HG03045 (cell line): ENCODE data around the gene POU6F1.

Experiments used
- ATAC-seq: cut with Tn5 transposase; IDR thresholded peaks from one replicate; pipeline ENCODE4 v1.9.1; 2021; ENCODE audit warnings: mild to moderate bottlenecking, moderate library complexity; ENCODE audit not compliant: unreplicated experiment

POU6F1 gene

GRCh38 chr12:51171884-51172514 lies 45.9 kb downstream of the POU6F1 start:
- no peak for ATAC-seq

DNA sequence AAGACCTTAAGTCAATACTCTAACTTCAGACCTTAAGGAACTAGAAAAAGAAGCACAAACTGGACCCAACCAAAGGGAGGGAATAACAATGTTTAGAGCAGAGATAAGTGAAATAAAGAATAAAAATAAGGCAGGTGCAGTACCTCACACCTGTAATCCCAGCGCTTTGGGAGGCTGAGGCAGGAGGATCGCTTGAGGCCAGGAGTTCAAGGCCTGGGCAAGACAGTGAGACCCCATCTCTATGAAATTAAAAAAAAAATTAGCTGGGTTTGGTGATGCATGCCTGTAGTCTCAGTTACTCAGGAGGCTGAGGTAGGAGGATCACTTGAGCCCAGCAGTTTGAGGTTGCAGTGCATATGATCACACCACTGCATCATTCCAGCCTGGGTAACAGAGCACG lies 54.1 kb downstream of the POU6F1 start:
- no peak for ATAC-seq

- no peak for ATAC-seq
Observed at GRCh38 chr12:51162217-51162616, 55.6 kb downstream of the POU6F1 start.

DNA sequence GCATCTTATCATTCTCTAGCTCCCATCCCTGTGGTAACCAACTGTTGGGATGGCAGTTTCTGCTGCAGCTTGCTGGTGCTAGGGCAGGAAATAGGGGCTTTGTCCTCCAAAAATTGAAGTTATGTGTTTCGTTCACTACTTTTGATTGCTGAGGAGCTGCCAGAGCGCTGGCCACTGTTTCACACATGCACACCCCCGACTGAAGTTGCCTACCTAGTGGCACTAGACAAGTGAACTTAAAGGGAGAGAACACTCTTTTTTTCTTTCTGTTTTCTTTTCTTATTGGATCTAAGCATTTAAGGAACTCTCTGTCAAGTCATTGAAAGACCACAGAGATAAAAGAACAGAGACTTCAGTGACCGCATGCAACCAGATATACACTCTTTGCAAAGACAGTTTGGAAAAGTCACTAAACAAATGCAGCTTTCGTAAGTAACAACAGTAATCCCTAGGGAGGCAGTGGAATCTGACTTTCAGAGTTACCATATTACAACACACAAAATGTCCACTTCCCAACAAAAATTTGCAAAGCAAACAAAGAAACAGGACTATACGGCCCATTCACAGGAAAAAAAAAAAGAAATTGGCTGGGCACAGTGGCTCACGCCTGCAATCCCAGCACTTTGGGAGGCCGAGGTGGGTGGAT lies 56.9 kb downstream of the POU6F1 start:
- no peak for ATAC-seq

- no peak for ATAC-seq
Observed at GRCh38 chr12:51156245-51156765, 61.6 kb downstream of the POU6F1 start.

DNA sequence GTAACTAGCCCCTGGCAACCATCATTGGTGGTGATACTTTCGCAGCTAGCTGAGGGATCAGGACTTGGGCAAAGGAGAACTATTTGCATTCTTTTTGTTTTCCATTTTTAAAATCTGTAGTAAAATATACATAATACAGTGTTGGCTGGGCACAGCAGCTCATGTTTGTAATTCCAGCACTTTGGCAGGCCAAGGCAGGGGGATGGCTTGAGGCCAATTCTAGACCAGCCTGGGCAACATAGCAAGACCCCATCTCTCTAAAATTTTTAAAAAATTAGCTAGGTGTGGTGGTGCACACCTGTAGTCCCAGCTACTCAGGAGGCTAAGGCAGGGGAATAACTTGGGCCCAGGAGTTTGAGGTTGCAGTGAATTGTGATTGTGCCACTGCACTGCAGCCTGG lies 64.9 kb downstream of the POU6F1 start:
- no peak for ATAC-seq

GRCh38 chr12:51150777-51151176 lies 67.1 kb downstream of the POU6F1 start:
- no peak for ATAC-seq

DNA sequence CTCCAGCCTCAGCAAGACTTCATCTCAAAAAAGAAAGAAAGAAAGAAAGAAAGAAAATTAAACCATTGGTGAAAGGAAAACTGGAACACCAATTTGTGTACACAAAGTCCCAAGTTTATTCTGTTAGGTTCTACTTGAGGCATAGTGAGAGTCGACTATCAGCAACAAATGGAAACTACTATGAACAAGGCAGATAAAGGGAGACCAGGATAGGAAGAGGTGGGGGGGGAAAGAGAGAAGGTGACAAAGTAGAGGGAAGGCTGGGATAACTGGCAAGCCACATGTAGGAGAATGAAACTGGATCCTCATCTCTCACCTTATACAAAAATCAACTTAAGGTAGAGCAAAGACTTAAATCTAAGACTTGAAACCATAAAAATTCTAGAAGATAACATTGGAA lies 70.6 kb downstream of the POU6F1 start:
- ATAC-seq, result no peak

DNA sequence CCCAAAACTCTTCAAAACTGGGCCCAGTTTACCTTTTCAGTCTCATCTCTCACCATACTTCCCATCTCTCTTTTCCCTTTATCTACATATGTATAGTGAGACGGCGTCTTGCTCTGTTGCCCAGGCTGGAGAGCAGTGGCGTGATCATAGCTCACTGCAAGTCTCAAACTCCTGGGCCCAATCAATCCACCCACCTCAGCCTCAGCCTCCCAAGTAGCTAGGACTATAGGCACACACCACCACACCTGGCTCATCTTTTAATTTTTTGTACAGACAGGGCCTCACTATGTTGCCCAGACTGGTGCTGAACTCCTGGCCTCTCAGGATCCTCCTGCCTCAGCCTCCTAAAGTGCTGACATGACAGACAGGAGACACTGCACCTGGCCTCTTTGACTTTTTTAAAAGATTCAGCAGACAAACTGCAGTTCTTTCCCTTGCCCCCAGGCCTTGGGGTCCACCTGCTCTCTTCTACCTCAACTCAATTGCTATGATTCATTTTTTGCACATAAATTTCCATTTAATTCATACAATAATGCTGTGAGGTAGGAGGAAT lies 78.5 kb downstream of the POU6F1 start:
- no peak for ATAC-seq
